Peyer's patch (tissue), 4 donors: ENCODE measurements around the gene PHACTR3. TPM values are rescaled to one million over a fixed set of nuclear protein-coding genes. Genes with fewer than 3 reads are reported as not detected.

Source experiments
- DNase-seq, 3 donors: peaks; one replicate each; pipeline ENCODE4 v3.0.0-alpha.2; 2017 to 2019
- H3K27ac ChIP-seq, 4 donors: fragments of 200-600 bp; sonication (generic); one replicate each; pipeline ENCODE4 v1.5.1; 2016 to 2019
- H3K27me3 ChIP-seq, 2 donors: fragments of 200-600 bp; sonication (generic); one replicate each; pipeline ENCODE4 v1.5.1; 2019
- H3K36me3 ChIP-seq, 3 donors: fragments of 200-600 bp; sonication (generic); one replicate each; pipeline ENCODE4 v1.5.1; 2016 to 2019
- H3K4me1 ChIP-seq, 4 donors: fragments of 200-600 bp; sonication (generic); one replicate each; pipeline ENCODE4 v1.5.1; 2016 to 2019
- H3K4me3 ChIP-seq, 4 donors: fragments of 200-600 bp; sonication (generic); 1 replicate in 3 of 4; 2 replicates in 1 of 4; pipeline ENCODE4 v1.5.1; 2016 to 2019; ENCODE audit warnings: mild to moderate bottlenecking in 1 of 4
- H3K9me3 ChIP-seq, 4 donors: fragments of 200-600 bp; sonication (generic); one replicate each; pipeline ENCODE4 v1.5.1; 2016 to 2019; ENCODE audit warnings: mild to moderate bottlenecking in 1 of 4
- CTCF ChIP-seq, 6 experiments: fragments of 450-650 bp in 4 of 6; fragments of 200-600 bp in 2 of 6; sonication (generic) in 1 of 6; IDR thresholded peaks; one replicate each; pipeline ENCODE4 v1.5.1; 2017 to 2019; ENCODE audit warnings: antibody characterized with exemption in 6 of 6, mild to moderate bottlenecking in 3 of 6, moderate library complexity in 1 of 6
- POLR2A ChIP-seq, 2 donors: fragments of 450-650 bp; IDR thresholded peaks; one replicate each; pipeline ENCODE4 v1.5.1; 2017; ENCODE audit warnings: antibody characterized with exemption in 2 of 2, mild to moderate bottlenecking in 2 of 2, moderate library complexity in 2 of 2
- total RNA-seq, 4 donors: library from RNA; depleted of rRNA; stranded (reverse); fragments of >200 nt; gene quantifications; one replicate each; pipeline ENCODE4 v1.1.0, GENCODE V29; 2016

The PHACTR3 gene
- total RNA-seq, 4 donors from 2014 or later, result 14.9 to 31.5 (median 22.9) TPM

GRCh38 chr20:59620860-59621505 is 16.6 kb downstream of the PHACTR3 start:
- no peak for TF ChIP-seq POLR2A (IDR thresholded peaks at IDR 0.05)
- TF ChIP-seq CTCF (IDR thresholded peaks at IDR 0.05), result no peak
- no peak overlapping the region for H3K27ac ChIP-seq
- no peaks in the 10 kb centered on the region for H3K4me1 ChIP-seq
- H3K4me3 ChIP-seq, result no peak overlapping the region
- H3K9me3 ChIP-seq, result no peaks in the 10 kb centered on the region
- no peaks in the 10 kb centered on the region for H3K27me3 ChIP-seq
- no peak for DNase-seq
- no peaks in the 10 kb centered on the region for H3K36me3 ChIP-seq

- TF ChIP-seq POLR2A (IDR thresholded peaks at IDR 0.05) (no peak), CTCF (IDR thresholded peaks at IDR 0.05) (no peak)
- Histone ChIP-seq H3K36me3 (no peaks in the 10 kb centered on the region), H3K27ac (no peak overlapping the region), H3K9me3 (no peaks in the 10 kb centered on the region), H3K4me3 (no peak overlapping the region), H3K4me1 (no peaks in the 10 kb centered on the region), H3K27me3 (no peaks in the 10 kb centered on the region)
- DNase-seq, result no peak
Observed at GRCh38 chr20:59622496-59622895, 18.2 kb downstream of the PHACTR3 start.

DNA sequence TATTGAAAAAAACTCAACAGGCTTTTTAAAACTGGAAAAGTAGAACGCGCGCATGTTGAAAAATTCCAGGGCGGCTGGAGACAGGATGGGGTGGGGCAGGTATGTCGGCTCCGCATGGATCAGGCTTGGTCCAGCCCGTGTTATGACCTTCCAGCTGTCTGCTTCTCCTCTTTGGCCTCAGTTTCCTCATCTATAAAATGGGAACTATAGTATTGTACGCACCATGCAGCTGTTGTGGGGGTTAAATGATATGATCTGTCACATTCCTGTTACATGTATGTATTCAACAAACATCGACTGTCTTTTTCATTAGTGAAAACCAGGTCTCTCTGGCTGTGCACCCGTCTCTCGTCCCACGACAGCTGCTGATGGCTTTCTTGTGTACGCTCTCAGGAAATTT is 18.8 kb downstream of the PHACTR3 start:
- TF ChIP-seq CTCF (IDR thresholded peaks at IDR 0.05), result no peak
- no peak for TF ChIP-seq POLR2A (IDR thresholded peaks at IDR 0.05)
- no peak overlapping the region for H3K27ac ChIP-seq
- no peaks in the 10 kb centered on the region for H3K27me3 ChIP-seq
- no peak overlapping the region for H3K4me3 ChIP-seq
- H3K36me3 ChIP-seq, result no peaks in the 10 kb centered on the region
- no peaks in the 10 kb centered on the region for H3K4me1 ChIP-seq
- H3K9me3 ChIP-seq, result no peaks in the 10 kb centered on the region
- no peak for DNase-seq

- H3K36me3 ChIP-seq, result no peaks in the 10 kb centered on the region
- H3K9me3 ChIP-seq, result no peaks in the 10 kb centered on the region
- H3K27me3 ChIP-seq, result no peaks in the 10 kb centered on the region
- H3K27ac ChIP-seq, result no peak overlapping the region
- DNase-seq, result no peak
- no peaks in the 10 kb centered on the region for H3K4me1 ChIP-seq
- no peak overlapping the region for H3K4me3 ChIP-seq
- no peak for TF ChIP-seq CTCF (IDR thresholded peaks at IDR 0.05)
- TF ChIP-seq POLR2A (IDR thresholded peaks at IDR 0.05), result no peak
Observed at GRCh38 chr20:59623583-59623982, 19.2 kb downstream of the PHACTR3 start.

DNA sequence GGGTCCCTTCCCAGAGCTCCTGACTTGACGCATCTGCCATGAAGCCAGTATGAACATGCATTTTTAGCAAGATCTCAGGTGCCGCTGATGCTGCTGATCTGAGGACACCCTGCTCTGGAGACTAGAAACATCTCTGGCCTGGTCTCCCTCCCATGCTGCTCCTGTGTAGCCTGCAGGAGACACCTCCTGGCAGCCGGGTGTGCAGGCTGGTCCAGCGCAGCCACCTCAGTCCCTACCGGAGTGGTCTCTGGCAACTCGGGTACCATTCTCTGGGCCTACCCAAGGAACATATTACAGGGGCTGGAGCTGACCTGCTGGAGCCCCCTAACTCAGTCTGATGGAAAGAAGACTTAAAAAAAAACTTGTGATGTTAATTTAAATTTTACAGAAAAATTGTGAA is 20.1 kb downstream of the PHACTR3 start:
- DNase-seq, result no peak
- H3K36me3 ChIP-seq, result no peaks in the 10 kb centered on the region
- no peaks in the 10 kb centered on the region for H3K9me3 ChIP-seq
- TF ChIP-seq POLR2A (IDR thresholded peaks at IDR 0.05) (no peak), CTCF (IDR thresholded peaks at IDR 0.05) (no peak)
- H3K27me3 ChIP-seq, result no peaks in the 10 kb centered on the region
- no peak overlapping the region for H3K27ac ChIP-seq
- H3K4me1 ChIP-seq, result no peaks in the 10 kb centered on the region
- no peak overlapping the region for H3K4me3 ChIP-seq
